GM19395 (cell line): ENCODE results near the gene MAML3.
A peak's percentile ranks its signal among the peaks of the same experiment; 100 is the strongest.
"Not testable (repeated sequence)": the region's sequence is repeated elsewhere in the genome, so short reads cannot be mapped to it uniquely, and the experiment has no call there.

ENCODE experiments used
- ATAC-seq: cut with Tn5 transposase; IDR thresholded peaks from one replicate; pipeline ENCODE4 v1.9.1; 2021; ENCODE audit warnings: mild to moderate bottlenecking, moderate library complexity; ENCODE audit not compliant: unreplicated experiment

MAML3 gene

DNA sequence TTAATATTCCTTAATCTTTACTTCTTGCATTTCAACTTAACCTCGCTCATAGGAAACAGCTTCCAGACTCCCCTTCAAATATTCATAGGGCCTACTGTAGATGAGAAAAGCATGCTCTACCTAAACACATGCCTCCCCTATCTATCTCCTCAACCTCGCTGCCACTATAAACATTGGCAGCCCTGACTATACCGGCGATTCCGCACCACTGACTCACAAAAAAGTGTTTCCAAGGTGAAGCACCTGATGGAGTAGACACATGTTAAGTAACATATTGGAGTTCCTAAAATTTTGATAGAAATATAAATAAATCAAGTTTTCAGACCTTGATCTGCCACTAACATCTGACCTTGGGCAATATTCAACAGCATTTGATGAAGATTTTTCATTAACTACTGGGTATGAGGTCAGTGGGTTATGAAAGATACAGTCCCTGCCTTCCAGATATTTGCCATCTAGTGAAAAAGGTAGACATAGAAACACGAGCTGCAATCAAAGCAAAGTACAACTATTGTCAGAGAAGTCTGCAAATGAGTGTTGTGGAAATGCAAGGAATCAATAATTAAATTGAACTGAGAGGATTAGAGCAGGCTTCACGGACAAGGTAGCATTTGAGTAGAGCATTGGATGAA lies 184.2 kb downstream of the MAML3 start:
- ATAC-seq, result no peak

DNA sequence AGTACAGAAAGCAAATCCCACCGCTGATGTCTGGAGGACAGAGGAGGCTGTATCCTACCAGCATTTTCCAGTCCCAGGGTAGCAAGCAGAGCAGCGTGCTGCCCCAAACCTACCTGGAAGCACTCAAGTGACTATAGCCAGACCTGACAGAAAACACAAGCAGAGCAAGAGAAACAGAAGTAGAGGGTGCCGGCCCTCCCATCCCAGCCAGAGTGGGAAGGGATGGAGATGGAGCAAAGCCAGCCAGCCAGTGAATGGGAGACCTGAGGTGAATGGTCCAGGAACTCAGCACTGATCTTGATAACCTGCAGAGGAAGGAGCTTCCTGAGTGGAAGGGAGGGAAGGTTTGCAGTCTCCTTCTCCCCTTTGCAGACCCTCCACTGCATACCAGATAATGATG lies 185.2 kb downstream of the MAML3 start:
- no peak for ATAC-seq

DNA sequence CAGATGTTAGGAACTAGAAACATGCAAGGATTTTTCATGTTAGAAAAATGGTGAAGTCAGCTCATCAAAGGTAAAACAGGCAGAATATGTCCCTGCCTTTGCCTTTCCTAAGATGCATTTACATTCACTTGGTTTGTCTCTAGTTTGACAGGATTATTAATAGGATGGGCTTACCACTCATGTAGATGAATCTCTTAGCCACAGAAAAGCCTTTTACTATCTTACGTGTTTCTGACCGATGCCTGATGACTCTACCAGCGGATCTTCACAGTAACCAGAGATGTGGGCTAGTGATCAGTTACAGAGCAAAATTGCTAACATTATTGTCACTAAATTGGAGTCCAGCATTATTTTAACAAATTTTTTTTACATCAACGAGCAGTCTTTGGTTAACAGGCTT lies 187.6 kb downstream of the MAML3 start:
- ATAC-seq, result no peak

- ATAC-seq, result no peak
Observed at GRCh38 chr4:139965789-139966188, 188.2 kb downstream of the MAML3 start.

DNA sequence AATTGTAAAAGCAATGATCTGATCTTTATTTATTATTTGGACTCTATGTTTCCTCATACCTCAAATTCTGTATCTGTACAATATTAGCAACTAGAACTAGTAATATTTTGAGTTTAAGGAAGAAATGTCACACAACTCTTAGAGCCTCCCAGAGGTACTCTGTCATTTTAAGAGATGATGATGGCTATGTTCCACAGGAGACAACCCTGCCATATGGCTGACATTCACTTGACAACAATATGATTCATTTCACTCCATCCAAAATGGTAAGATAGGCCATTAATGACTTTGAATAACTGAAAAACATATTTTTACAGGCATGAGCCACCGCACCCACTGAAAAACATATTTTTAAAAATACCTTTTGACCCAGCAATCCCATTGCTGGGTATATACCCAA lies 190.3 kb downstream of the MAML3 start:
- ATAC-seq, result no peak

GRCh38 chr4:139962130-139962684 lies 191.8 kb downstream of the MAML3 start:
- ATAC-seq, result no peak

DNA sequence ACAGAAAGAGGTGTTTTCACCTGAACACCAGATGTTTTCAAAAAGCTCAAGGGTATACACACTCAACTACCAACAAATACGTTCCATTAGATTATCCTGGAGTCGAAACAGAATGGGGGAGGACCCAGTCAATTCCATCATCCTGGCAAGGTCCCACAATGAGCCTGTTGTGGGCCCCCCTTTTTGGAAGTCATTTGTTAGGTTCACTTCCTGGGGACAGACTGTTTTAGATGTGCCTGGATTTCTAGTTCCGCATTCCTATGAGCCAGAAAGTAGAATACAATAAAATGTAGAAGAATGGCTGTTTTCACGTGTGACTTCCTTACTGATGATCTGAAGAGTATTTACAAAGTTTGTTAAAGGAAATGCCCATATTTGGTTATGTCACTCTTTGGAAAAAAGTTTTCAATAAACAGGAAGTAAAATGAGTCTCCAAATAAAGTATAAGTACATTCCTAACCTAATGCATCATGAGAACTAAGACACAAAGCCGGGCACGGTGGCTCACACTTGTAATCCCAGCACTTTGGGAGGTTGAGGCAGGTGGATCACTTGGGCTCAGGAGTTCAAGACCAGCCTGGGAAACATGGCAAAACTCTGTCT lies 192.5 kb downstream of the MAML3 start:
- no peak for ATAC-seq

DNA sequence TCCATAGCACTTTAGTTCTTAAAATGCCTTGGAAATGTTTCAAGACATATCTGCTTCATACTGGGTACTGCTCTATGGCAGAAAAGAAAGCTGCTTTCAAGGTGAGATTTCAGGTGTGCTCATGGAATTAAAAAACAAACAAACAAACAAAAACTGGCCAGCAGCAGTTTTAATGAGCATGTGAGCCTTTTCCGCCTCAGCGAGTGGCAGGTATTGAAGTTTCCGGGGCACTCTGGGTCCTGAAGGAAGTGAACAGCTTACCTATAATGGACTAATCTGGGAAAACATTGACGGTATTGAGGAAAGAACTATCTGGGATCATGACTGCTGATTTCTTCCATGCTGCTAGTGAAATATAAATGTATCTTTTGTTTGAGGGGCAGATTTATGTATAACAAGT lies 194.6 kb downstream of the MAML3 start:
- ATAC-seq, result no peak

DNA sequence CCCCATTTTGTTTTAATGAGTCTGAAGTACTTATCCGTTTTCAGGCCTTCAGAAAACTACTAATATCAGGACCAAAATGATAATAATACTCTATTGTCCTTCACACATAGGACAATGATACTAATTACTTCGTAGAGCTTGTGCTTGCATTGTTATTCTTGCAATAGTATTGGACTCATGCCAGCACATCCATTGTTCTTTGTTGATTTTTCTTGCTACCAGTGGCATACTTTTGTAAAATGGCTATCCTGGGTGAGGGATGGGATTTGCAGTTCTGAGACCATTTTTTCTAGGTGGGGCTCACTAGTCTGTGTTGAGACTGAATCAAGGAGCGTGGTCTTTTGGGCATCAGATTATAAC lies 195.3 kb downstream of the MAML3 start:
- no peak for ATAC-seq

- ATAC-seq, result no peak
Observed at GRCh38 chr4:139957986-139958738, 195.8 kb downstream of the MAML3 start.

DNA sequence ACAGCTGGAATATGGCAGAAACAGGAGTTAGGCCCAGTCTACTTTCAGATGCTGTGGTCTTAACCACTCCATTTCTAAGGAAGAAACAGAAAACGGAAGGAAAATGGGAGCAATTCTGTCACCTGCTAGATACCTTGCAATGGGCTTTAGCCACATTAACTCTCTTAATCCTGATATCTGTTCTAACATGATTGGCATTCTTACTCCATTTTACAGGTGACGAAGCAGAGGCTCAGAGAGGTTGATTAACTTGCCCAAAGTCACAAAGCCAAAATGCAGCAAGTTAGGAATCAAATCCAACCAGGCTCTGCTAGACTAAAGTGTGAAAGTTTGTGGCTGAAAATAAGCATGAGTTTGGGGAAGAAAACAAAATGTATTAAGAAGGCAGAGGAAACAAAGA lies 196.9 kb downstream of the MAML3 start:
- no peak for ATAC-seq

DNA sequence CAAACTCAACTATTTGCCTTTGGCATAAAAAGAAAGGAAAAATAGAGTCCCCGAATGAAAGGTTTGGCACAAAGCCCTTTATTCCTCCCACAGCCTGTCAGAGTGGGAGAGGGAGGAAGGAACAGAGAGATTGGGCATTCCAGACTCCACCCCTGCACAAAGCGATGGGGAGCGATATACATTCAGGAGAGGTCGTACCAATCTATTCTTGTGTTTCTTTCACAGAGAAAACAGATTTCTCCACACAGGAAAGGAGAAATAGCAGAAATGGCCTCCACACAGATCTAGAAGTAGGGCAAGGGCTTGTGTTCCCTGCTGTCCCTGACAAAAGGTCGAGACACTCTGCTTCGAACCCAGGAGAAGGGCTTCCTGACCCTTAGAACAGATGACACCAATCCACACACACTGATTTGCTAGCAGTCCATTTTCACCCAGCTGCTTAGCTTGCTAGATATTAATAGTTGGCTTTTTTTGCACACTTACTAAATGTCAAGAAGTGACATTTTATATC lies 197.4 kb downstream of the MAML3 start:
- no peak for ATAC-seq

DNA sequence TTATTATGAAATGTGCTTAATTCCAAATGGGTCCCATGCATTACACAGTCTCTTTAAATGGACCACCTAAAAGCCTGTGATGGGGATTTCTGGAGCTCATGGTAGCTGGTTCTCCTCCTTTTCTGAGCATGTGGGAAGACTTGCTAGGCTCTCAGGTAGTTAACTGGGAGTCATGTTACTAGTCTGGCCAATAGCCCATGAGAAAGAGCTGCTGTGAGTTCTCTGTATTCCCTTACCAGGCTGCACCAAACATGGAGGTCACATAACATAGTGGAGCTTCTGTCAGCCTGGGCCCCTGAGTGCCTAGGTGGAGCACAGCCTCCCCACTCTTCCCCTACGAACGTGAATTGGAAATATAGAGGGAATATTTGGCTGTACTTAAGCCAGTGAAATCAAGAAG lies 198.4 kb downstream of the MAML3 start:
- ATAC-seq, result no peak

DNA sequence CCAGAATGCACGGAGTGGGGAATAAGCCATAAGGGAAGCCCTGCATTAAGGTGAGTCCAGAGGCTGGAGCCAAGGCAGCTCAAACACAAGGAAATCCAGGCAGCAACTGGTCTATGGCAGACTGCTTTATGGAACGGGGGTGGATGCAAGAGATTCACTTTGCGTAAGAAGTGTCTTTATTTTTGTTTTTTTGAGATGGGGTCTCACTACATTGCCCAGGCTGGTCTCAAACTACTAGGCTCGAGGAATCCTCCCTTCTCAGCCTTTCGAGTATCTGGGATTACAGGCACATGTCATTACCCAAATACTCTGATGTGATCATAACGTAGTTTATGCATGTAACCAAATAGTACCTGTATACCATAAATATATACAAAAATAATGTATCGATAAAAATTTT lies 199.5 kb downstream of the MAML3 start:
- no peak for ATAC-seq

DNA sequence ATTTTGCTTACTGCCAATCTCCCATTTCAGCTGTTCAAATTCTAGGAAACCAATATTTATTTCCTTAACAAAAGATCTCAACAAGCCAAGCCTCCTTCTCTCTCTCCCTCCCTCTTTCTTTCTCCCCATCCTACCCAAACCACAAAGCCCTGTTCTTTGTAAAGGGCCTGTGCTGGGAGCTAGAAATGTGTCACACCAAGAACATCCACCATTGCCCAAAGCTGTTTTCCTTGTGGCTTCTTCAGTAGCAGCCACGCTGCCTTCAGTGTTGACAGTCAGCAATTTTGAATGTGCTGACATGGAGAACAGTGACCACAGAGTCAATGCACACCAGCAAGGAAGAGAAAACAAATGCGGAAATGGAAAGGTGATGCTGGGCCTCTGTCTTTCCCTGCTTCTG lies 203.0 kb downstream of the MAML3 start:
- ATAC-seq, result peak; percentile 26

- peak; percentile 91 for ATAC-seq
Observed at GRCh38 chr4:139950568-139950967, 203.4 kb downstream of the MAML3 start.

GRCh38 chr4:139944916-139945315 lies 209.1 kb downstream of the MAML3 start:
- not testable (repeated sequence) for ATAC-seq

- no peak for ATAC-seq
Observed at GRCh38 chr4:139943277-139943676, 210.7 kb downstream of the MAML3 start.

- ATAC-seq, result no peak
Observed at GRCh38 chr4:139942241-139942640, 211.7 kb downstream of the MAML3 start.

DNA sequence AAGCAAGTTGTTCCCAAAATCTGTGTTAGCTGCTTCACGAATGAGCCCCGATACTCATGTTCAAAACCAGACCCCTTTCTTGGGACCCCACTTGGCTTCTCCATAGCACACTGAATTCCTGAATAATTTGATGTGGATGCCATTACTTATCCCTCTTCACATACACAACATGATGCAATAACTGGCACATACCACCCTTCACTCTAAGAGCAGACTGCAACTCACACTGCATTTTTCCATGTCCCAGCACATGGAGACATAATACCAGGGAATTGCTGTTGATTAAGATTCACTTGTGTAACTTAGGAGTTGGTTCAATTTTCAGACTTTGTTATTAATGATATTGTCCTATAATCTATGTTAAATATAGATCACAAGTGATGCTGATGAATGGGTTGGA lies 213.4 kb downstream of the MAML3 start:
- no peak for ATAC-seq

GRCh38 chr4:139938414-139938813 lies 215.6 kb downstream of the MAML3 start:
- ATAC-seq, result no peak

DNA sequence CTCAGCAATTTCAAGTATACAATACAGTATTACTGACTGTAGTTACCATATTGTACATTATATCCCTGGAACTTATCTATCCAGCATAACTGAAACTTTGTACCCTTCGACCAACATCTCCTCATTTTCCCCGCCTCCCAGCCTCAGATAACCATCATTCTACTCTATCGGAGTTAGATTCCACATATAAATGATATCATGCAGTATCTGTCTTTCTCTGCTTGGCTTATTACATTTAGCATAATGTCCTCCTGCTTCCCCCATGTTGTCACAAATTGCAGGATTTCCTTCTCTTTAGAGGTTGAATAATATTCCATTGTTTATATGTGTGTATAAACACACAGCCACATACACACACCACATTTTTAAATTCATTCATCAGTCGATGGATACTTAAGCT lies 218.1 kb downstream of the MAML3 start:
- ATAC-seq, result no peak
